Measurements from ENCODE around the gene ALDH3B1.

ALDH3B1 gene

GRCh38 chr11:68012843-68013610 is 2.9 kb downstream of the ALDH3B1 start:
- no peak overlapping the region for H3K27ac ChIP-seq

GRCh38 chr11:68013611-68014156 is 3.6 kb downstream of the ALDH3B1 start:
- no peak for TF ChIP-seq CTCF (conservative IDR thresholded peaks at IDR 0.05)
- no peak overlapping the region for H3K27ac ChIP-seq

More at GRCh38 chr11:68012843-68013610, 2.9 kb downstream of the ALDH3B1 start:
- TF ChIP-seq CTCF (conservative IDR thresholded peaks at IDR 0.05) = no peak

- H3K27ac ChIP-seq = no peak overlapping the region
- TF ChIP-seq CTCF (conservative IDR thresholded peaks at IDR 0.05) = no peak
Observed at GRCh38 chr11:68014157-68014946, 4.2 kb downstream of the ALDH3B1 start.

- no peak overlapping the region for H3K27ac ChIP-seq
- no peak for TF ChIP-seq CTCF (conservative IDR thresholded peaks at IDR 0.05)
Observed at GRCh38 chr11:68014947-68015447, 4.9 kb downstream of the ALDH3B1 start.

GRCh38 chr11:68015467-68015866 is 5.3 kb downstream of the ALDH3B1 start:
- H3K27ac ChIP-seq = no peak overlapping the region
- TF ChIP-seq CTCF (conservative IDR thresholded peaks at IDR 0.05) = no peak

GRCh38 chr11:68016161-68016903 is 6.2 kb downstream of the ALDH3B1 start:
- H3K27ac ChIP-seq = no peak overlapping the region
- TF ChIP-seq CTCF (conservative IDR thresholded peaks at IDR 0.05) = no peak
